Measurements from ENCODE around the gene SPTA1. TPM values are rescaled to one million over a fixed set of nuclear protein-coding genes. Genes with fewer than 3 reads are reported as not detected.

SPTA1 gene
- total and polyA plus RNA-seq, 2 of the 4 experiments (the other 2 are of a cell fraction) = not detected

- in situ Hi-C loops (cut with MboI; ENCODE audit: low sequenced_read_pairs) = no loop called here
- Histone ChIP-seq H3K9ac (ENCODE audit: low read depth, low read length) (no peak overlapping the region), H3K36me3 (ENCODE audit: control insufficient read depth, insufficient read depth, low read length) (no peaks in the 10 kb centered on the region), H3K27ac (ENCODE audit: insufficient read depth, low read length) (no peak overlapping the region), H2AK9ac (replicated peaks; ENCODE audit: low read depth, low read length, poor library complexity) (no peak overlapping the region), H3K9me3 (ENCODE audit: control insufficient read depth, insufficient read depth, low read length) (no peaks in the 10 kb centered on the region), H2AFZ (replicated peaks; ENCODE audit: low read length, poor library complexity) (no peak overlapping the region), H4K20me1 (ENCODE audit: insufficient read depth, low read length) (no peaks in the 10 kb centered on the region), H3K9me1 (ENCODE audit: insufficient read depth, low read length) (no peaks in the 10 kb centered on the region), H3K18ac (ENCODE audit: low read depth, low read length) (no peak overlapping the region), H4K91ac (ENCODE audit: insufficient read depth, low read depth, low read length) (no peak overlapping the region), H2BK15ac (ENCODE audit: low read depth, low read length) (no peak overlapping the region), H3K4me2 (ENCODE audit: low read depth, low read length) (no peak overlapping the region), H3K27me3 (ENCODE audit: control insufficient read depth, insufficient read depth, low read length) (no peaks in the 10 kb centered on the region), H4K8ac (ENCODE audit: low read depth in 2 of 2, low read length in 2 of 2) (no peak overlapping the region), H3K23ac (ENCODE audit: low read depth, low read length) (no peak overlapping the region), H3K79me1 (ENCODE audit: low read depth in 1 of 2, low read length in 2 of 2) (no peaks in the 10 kb centered on the region), H2AK5ac (ENCODE audit: low read depth, low read length) (no peak overlapping the region), H2BK120ac (ENCODE audit: low read depth, low read length) (no peak overlapping the region), H2BK5ac (ENCODE audit: low read depth, low read length, poor library complexity, severe bottlenecking) (no peak overlapping the region), H3K4me1 (ENCODE audit: control insufficient read depth, insufficient read depth, low read length) (no peaks in the 10 kb centered on the region), H3K56ac (ENCODE audit: extremely low read depth, insufficient read depth, low read length) (no peak overlapping the region), H3K14ac (replicated peaks; ENCODE audit: low read depth, low read length) (no peak overlapping the region), H4K5ac (ENCODE audit: low read depth, low read length) (no peak overlapping the region), H2BK20ac (ENCODE audit: low read depth, low read length) (no peak overlapping the region), H3K4me3 (ENCODE audit: insufficient read depth, low read depth, low read length) (no peak overlapping the region), H3K4ac (ENCODE audit: low read depth, low read length) (no peak overlapping the region)
- ChIA-PET CTCF (no interaction called here), POLR2A (ENCODE audit: unreplicated experiment) (no interaction called here)
- TF ChIP-seq RFX5 (IDR thresholded peaks at IDR 0.05; ENCODE audit: low read depth, low read length) (no peak), MAFK (IDR thresholded peaks at IDR 0.05; ENCODE audit: low read depth, low read length) (no peak), NFE2L2 (IDR thresholded peaks at IDR 0.05; ENCODE audit: low read depth, low read length) (no peak), MAZ (IDR thresholded peaks at IDR 0.05; ENCODE audit: borderline replicate concordance, low read depth, low read length) (no peak), MXI1 (IDR thresholded peaks at IDR 0.05; ENCODE audit: borderline replicate concordance, low read depth, low read length) (no peak), BHLHE40 (IDR thresholded peaks at IDR 0.05; ENCODE audit: low read depth, low read length) (no peak), USF2 (IDR thresholded peaks at IDR 0.05; ENCODE audit: low read depth, low read length) (no peak), RAD21 (IDR thresholded peaks at IDR 0.05; ENCODE audit: low read length) (no peak), POLR2A (IDR thresholded peaks at IDR 0.05; ENCODE audit: low read depth, low read length) (no peak), SMC3 (IDR thresholded peaks at IDR 0.05; ENCODE audit: low read depth, low read length) (no peak), FOS (IDR thresholded peaks at IDR 0.05; ENCODE audit: low read depth, low read length) (no peak), ELK1 (IDR thresholded peaks at IDR 0.05; ENCODE audit: borderline replicate concordance, low read depth, low read length) (no peak), CEBPB (IDR thresholded peaks at IDR 0.05; ENCODE audit: low read depth, low read length) (no peak), CTCF (conservative IDR thresholded peaks at IDR 0.05; ENCODE audit: low read depth, low read length) (no peak)
- DNase-seq (no peak), ATAC-seq (ENCODE audit: low read depth) (no peak)
- no CpG with 5 or more reads among the region's 2 CpGs for WGBS, 2 experiments (ENCODE audit: extremely low coverage in 2 of 2, insufficient read length in 1 of 2)
- intact Hi-C loops (cut with micrococcal nuclease) = no loop called here
- dilution Hi-C loops (cut with HindIII; ENCODE audit: low sequenced_read_pairs, unreplicated experiment) = no loop called here
- no TSS peak for BruUV-seq (replicated peaks)
These were observed 4.9 kb downstream of the SPTA1 start for GRCh38 chr1:158681606-158682005.

Data from IMR-90 (cell line).